Upper lobe of left lung (tissue), 4 donors: Measurements from ENCODE around the gene FAM168A.

Source experiments
- CTCF ChIP-seq, 6 experiments: fragments of 450-650 bp in 4 of 6; fragments of 200-600 bp in 2 of 6; sonication (generic) in 2 of 6; IDR thresholded peaks; one replicate each; pipeline ENCODE4 v1.5.1; 2016 to 2019; ENCODE audit warnings: antibody characterized with exemption in 6 of 6
- POLR2A ChIP-seq, 4 donors: fragments of 450-650 bp; IDR thresholded peaks; one replicate each; pipeline ENCODE4 v1.5.1; 2016 to 2017; ENCODE audit warnings: antibody characterized with exemption in 4 of 4, mild to moderate bottlenecking in 2 of 4
- POLR2AphosphoS5 ChIP-seq, 2 donors: sonication (generic); formaldehyde crosslinking; IDR thresholded peaks; one replicate each; pipeline ENCODE4 v1.5.1; 2017; ENCODE audit warnings: antibody characterized with exemption in 2 of 2

GRCh38 chr11:73556966-73557365 is 40.9 kb downstream of the FAM168A start:
- TF ChIP-seq POLR2A (IDR thresholded peaks at IDR 0.05) (no peak), CTCF (IDR thresholded peaks at IDR 0.05) (no peak), POLR2AphosphoS5 (IDR thresholded peaks at IDR 0.05) (no peak)
